ENCODE data around the gene ASCL3. TPM values are rescaled to one million over a fixed set of nuclear protein-coding genes. Genes with fewer than 3 reads are reported as not detected.
A peak's percentile ranks its signal among the peaks of the same experiment; 100 is the strongest.
"Not testable (repeated sequence)": the region's sequence is repeated elsewhere in the genome, so short reads cannot be mapped to it uniquely, and the experiment has no call there.

Gene ASCL3
- polyA plus RNA-seq, 2 donors = not detected

DNA sequence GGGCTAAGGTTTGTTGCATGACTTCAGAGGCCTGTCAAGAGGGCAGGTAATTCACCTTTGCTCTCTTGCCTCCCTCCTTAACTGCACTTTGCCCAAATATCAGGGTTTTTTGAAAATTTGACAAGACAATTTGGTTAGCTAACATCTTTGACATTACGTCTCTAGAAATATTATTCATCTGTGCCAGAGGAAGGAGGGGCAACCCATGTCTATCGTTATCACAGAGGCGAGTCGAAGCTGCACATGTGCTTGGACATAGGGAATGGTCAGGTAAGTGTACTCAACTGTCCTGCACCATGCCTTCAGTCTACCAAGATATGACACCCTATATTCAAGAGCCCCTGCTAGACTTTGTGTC is 28.2 kb downstream of the ASCL3 start:
- H3K4me3 ChIP-seq (ENCODE audit: low read depth in 1 of 2, low read length in 2 of 2) = no peak overlapping the region

DNA sequence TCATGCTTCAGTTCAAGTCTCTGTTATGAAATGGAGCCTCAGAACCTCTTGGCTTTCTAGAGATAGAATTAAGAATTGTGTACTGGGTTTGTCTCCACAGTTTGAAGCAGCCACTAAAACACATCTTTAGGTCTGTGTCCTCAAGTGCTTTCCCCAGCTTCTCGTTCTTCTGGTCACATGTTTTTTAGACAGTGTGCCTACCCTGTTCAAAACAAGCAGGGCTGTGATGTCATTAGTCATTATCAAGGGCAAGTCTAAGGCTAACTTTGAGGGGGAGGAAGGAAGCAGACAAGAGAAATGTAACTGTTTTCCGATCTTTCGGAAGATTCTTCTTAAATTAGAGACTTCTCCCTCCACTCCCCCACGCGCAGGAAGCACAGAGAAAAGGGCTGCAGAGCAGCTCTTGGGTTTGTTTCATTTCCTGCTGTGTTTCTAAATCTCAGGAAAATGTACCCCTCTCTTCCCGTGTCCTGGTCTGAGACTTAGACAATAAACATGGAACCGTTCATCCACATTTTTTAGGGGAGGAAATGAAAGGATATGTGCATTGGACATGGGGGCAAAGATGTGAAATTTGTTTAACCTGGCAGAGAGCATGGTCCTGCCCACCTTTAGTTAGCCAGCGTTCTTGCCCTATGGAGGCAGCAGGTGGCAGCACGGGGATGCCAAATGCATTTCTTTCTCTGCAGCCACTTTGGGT is 28.7 kb downstream of the ASCL3 start:
- no peak overlapping the region for H3K4me3 ChIP-seq (ENCODE audit: low read depth in 1 of 2, low read length in 2 of 2)
- peak overlapping the region in 1 of 2 donors; percentile 60 for H3K27ac ChIP-seq (ENCODE audit: low read depth in 2 of 2, low read length in 1 of 2)
- no peaks in the 10 kb centered on the region for H3K27me3 ChIP-seq (ENCODE audit: control insufficient read depth in 1 of 2, insufficient read depth in 2 of 2, low read length in 2 of 2)
- H3K4me1 ChIP-seq (ENCODE audit: control insufficient read depth in 2 of 2, insufficient read depth in 2 of 2, low read length in 1 of 2) = no peaks in the 10 kb centered on the region
- 18 to 19% methylated on average over 9 of the region's 9 CpGs for WGBS, 2 donors
- H3K9me3 ChIP-seq (ENCODE audit: control insufficient read depth in 2 of 2, insufficient read depth in 1 of 2, low read depth in 1 of 2, low read length in 1 of 2) = no peaks in the 10 kb centered on the region
- no peaks in the 10 kb centered on the region for H3K36me3 ChIP-seq (ENCODE audit: control insufficient read depth in 2 of 2, insufficient read depth in 2 of 2, low read length in 1 of 2)

More for the DNA sequence above, 28.2 kb downstream of the ASCL3 start:
- WGBS, 2 donors = 56 to 57% methylated on average over 4 of the region's 4 CpGs
- Histone ChIP-seq H3K4me1 (ENCODE audit: control insufficient read depth in 2 of 2, insufficient read depth in 2 of 2, low read length in 1 of 2) (no peaks in the 10 kb centered on the region), H3K27ac (ENCODE audit: low read depth in 2 of 2, low read length in 1 of 2) (no peak overlapping the region), H3K36me3 (ENCODE audit: control insufficient read depth in 2 of 2, insufficient read depth in 2 of 2, low read length in 1 of 2) (no peaks in the 10 kb centered on the region), H3K27me3 (ENCODE audit: control insufficient read depth in 1 of 2, insufficient read depth in 2 of 2, low read length in 2 of 2) (no peaks in the 10 kb centered on the region), H3K9me3 (ENCODE audit: control insufficient read depth in 2 of 2, insufficient read depth in 1 of 2, low read depth in 1 of 2, low read length in 1 of 2) (no peaks in the 10 kb centered on the region)

DNA sequence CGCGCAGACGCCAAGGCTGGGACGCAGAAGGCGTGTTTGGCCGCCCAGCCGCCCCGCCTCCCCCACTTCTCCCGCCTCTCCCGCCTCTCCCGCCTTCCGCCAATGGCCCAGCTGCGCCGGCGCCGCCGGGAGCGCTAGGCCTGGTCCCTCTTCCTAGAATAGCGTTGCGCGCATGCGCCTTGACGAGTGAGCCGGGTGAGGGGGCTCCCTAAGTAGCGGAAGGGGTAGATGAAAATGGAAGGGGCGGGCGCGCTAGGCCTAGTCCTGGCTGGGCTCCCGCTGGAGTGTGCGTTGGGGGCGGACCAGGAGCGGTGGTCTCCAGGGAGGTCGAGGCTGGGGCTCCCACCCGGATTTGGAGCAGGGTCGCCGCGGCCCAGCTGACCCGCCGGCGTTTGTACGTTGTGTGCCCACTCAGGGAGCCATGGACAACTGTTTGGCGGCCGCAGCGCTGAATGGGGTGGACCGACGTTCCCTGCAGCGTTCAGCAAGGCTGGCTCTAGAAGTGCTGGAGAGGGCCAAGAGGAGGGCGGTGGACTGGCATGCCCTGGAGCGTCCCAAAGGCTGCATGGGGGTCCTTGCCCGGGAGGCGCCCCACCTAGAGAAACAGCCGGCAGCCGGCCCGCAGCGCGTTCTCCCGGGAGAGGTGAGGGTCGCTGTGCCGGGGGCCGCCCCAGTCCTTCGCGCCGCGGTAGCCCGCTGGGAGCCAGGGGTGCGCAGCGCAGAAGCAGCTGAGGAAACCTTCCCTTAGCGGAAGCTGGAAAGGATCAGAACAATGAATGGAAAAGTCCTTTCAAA is 31.6 kb downstream of the ASCL3 start, which contains the start of gene AKIP1:
AKIP1 (plus strand) TSS at position 161 of the 795 bp plus-strand sequence; CDS start at position 422, 261 bp downstream.
- Histone ChIP-seq H3K4me1 (ENCODE audit: control insufficient read depth in 2 of 2, insufficient read depth in 2 of 2, low read length in 1 of 2) (no peaks in the 10 kb centered on the region), H3K4me3 (ENCODE audit: low read depth in 1 of 2, low read length in 2 of 2) (peak within 1 kb of the TSS; percentile 86 to 98), H3K36me3 (ENCODE audit: control insufficient read depth in 2 of 2, insufficient read depth in 2 of 2, low read length in 1 of 2) (no peaks in the 10 kb centered on the region), H3K27me3 (ENCODE audit: control insufficient read depth in 1 of 2, insufficient read depth in 2 of 2, low read length in 2 of 2) (no peaks in the 10 kb centered on the region), H3K9me3 (ENCODE audit: control insufficient read depth in 2 of 2, insufficient read depth in 1 of 2, low read depth in 1 of 2, low read length in 1 of 2) (no peaks in the 10 kb centered on the region), H3K27ac (ENCODE audit: low read depth in 2 of 2, low read length in 1 of 2) (peak within 1 kb of the TSS; percentile 90 to 93)
- 0% methylated on average over 65 to 68 of the region's 68 CpGs for WGBS, 2 donors

DNA sequence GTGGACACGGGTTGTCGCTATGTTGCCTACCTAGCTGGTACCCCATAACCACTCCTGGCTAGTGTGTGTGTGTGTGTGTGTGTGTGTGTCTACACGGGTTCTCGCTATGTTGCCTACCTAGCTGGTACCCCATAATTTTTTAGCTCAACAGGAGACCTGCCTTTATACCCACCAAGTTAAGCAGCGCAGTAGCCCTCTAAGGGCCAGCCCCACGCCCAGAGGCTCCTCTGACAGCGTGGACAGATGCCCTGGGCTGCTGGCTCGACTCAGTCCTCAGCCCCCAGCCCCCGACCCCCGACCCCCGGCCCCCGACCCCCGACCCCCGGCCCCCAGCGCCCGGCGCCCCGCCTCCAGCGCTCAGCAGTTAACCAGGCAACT is 32.2 kb downstream of the ASCL3 start:
- H3K27ac ChIP-seq (ENCODE audit: low read depth in 2 of 2, low read length in 1 of 2) = peak overlapping the region; percentile 71
- H3K4me3 ChIP-seq (ENCODE audit: low read depth in 1 of 2, low read length in 2 of 2) = peak overlapping the region; percentile 86 to 98
- no peaks in the 10 kb centered on the region for H3K36me3 ChIP-seq (ENCODE audit: control insufficient read depth in 2 of 2, insufficient read depth in 2 of 2, low read length in 1 of 2)
- WGBS, 2 donors = 0 to 4% methylated on average over 14 to 19 of the region's 19 CpGs
- H3K9me3 ChIP-seq (ENCODE audit: control insufficient read depth in 2 of 2, insufficient read depth in 1 of 2, low read depth in 1 of 2, low read length in 1 of 2) = no peaks in the 10 kb centered on the region
- H3K27me3 ChIP-seq (ENCODE audit: control insufficient read depth in 1 of 2, insufficient read depth in 2 of 2, low read length in 2 of 2) = no peaks in the 10 kb centered on the region
- no peaks in the 10 kb centered on the region for H3K4me1 ChIP-seq (ENCODE audit: control insufficient read depth in 2 of 2, insufficient read depth in 2 of 2, low read length in 1 of 2)

DNA sequence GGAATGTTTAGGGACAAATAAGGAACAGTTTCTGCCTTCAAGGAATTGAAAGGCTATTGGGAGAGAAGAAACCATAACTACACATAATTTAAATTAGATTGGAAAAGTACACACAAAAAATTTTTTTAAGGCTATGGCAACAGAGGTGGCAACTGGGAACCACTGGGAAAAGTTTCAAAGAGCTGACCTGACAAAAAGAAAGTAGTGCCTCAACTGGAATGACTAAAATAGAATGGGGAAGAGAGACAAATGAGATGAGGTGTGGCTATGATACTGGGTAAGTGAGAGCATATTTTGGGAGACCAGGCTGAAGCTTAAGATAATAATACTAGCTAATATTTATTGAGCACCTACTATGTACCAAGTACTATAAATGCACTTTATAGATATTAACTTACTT is 34.7 kb downstream of the ASCL3 start:
- H3K36me3 ChIP-seq (ENCODE audit: control insufficient read depth in 2 of 2, insufficient read depth in 2 of 2, low read length in 1 of 2) = no peaks in the 10 kb centered on the region
- H3K27me3 ChIP-seq (ENCODE audit: control insufficient read depth in 1 of 2, insufficient read depth in 2 of 2, low read length in 2 of 2) = no peaks in the 10 kb centered on the region
- H3K27ac ChIP-seq (ENCODE audit: low read depth in 2 of 2, low read length in 1 of 2) = no peak overlapping the region
- no peaks in the 10 kb centered on the region for H3K9me3 ChIP-seq (ENCODE audit: control insufficient read depth in 2 of 2, insufficient read depth in 1 of 2, low read depth in 1 of 2, low read length in 1 of 2)
- H3K4me1 ChIP-seq (ENCODE audit: control insufficient read depth in 2 of 2, insufficient read depth in 2 of 2, low read length in 1 of 2) = no peaks in the 10 kb centered on the region
- no peak overlapping the region for H3K4me3 ChIP-seq (ENCODE audit: low read depth in 1 of 2, low read length in 2 of 2)

DNA sequence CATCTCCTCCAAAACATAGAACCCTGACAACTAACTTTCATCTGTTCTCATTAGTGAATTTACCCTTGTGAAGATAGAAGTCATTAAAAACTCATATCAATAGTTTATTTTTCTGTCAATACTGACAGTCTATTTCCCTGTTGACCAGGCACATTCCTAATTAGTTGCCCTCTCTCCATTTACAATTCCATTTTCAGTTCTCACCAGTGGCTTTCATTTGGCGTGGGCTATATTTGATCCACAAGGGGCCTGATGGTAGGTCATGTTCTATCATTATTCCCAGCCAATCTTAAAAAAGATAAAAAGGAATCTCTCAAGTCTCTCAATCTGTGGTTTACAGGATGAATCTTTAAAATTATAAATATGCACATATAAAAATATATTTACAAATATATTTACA is 35.7 kb downstream of the ASCL3 start:
- no peaks in the 10 kb centered on the region for H3K9me3 ChIP-seq (ENCODE audit: control insufficient read depth in 2 of 2, insufficient read depth in 1 of 2, low read depth in 1 of 2, low read length in 1 of 2)
- no peak overlapping the region for H3K27ac ChIP-seq (ENCODE audit: low read depth in 2 of 2, low read length in 1 of 2)
- 80 to 91% methylated on average over 1 of the region's 1 CpG for WGBS, 2 donors
- no peaks in the 10 kb centered on the region for H3K27me3 ChIP-seq (ENCODE audit: control insufficient read depth in 1 of 2, insufficient read depth in 2 of 2, low read length in 2 of 2)
- H3K4me1 ChIP-seq (ENCODE audit: control insufficient read depth in 2 of 2, insufficient read depth in 2 of 2, low read length in 1 of 2) = no peaks in the 10 kb centered on the region
- no peak overlapping the region for H3K4me3 ChIP-seq (ENCODE audit: low read depth in 1 of 2, low read length in 2 of 2)
- H3K36me3 ChIP-seq (ENCODE audit: control insufficient read depth in 2 of 2, insufficient read depth in 2 of 2, low read length in 1 of 2) = no peaks in the 10 kb centered on the region

DNA sequence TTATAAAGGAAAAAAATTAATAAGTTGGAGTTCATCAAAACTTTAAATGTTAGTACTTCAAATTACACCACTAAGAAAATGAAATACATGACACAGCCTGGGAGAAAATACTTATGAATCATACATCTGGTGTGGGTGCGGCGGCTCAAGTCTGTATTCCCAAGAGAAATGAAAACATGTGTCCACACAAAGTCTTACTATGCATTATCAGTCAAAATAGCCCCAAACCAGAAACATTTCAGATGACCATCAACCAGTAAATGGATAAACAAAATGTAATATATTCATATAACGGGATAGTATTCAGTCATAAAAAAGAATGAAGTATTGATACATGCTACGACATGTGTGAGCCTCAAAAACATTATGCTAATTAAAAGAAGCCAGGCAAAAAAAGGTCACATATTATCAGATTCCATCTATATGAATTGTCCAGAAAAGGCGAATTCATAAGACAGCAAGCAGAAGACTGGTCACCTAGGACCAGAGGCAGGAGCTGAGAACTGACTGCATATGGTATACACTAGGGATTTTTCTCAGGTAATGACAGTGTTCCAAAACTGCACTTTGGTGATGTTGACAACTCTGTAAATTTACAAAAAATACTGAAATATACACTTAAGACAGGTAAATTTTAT is 37.2 kb downstream of the ASCL3 start:
- H3K4me1 ChIP-seq (ENCODE audit: control insufficient read depth in 2 of 2, insufficient read depth in 2 of 2, low read length in 1 of 2) = no peaks in the 10 kb centered on the region
- 58 to 62% methylated on average over 5 of the region's 5 CpGs for WGBS, 2 donors

DNA sequence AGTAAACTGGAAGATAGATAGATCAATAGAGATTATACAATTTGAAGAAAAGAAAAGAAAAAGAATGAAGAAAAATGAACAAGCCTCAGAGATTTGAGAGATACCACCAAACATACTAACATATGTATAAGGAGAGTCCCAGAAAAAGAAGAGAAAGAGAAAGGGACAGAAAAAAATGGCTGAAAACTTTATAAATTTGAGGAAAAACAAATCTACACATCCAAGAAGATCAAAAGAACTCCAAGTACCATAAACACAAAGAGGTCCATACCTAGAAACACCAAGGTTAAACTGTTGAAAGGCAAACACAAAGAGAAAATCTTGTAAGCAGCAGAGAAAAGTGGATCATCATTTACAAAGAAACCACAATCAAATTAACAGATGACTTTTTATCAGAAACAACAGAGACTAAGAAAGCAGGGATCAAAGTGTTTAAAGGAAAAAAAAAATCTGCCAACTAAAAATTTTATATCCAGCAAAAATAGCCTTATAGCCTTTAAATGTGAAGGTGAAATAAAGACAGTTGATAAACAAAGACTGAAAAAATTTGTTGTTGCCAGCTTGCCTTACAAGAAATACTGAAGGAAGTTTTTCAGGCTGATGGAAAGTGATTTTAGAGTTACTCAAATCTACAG is 43.6 kb downstream of the ASCL3 start:
- Histone ChIP-seq H3K27ac (ENCODE audit: low read depth in 2 of 2, low read length in 1 of 2) (no peak overlapping the region), H3K4me3 (ENCODE audit: low read depth in 1 of 2, low read length in 2 of 2) (no peak overlapping the region), H3K9me3 (ENCODE audit: control insufficient read depth in 2 of 2, insufficient read depth in 1 of 2, low read depth in 1 of 2, low read length in 1 of 2) (no peaks in the 10 kb centered on the region), H3K27me3 (ENCODE audit: control insufficient read depth in 1 of 2, insufficient read depth in 2 of 2, low read length in 2 of 2) (no peaks in the 10 kb centered on the region), H3K4me1 (ENCODE audit: control insufficient read depth in 2 of 2, insufficient read depth in 2 of 2, low read length in 1 of 2) (peaks cover 0 to 2% of the 10 kb centered on the region in 2 donors), H3K36me3 (ENCODE audit: control insufficient read depth in 2 of 2, insufficient read depth in 2 of 2, low read length in 1 of 2) (no peaks in the 10 kb centered on the region)

More for the DNA sequence above, 37.2 kb downstream of the ASCL3 start:
- H3K4me3 ChIP-seq (ENCODE audit: low read depth in 1 of 2, low read length in 2 of 2) = no peak overlapping the region
- peak overlapping the region in 1 of 2 donors; percentile 30 for H3K27ac ChIP-seq (ENCODE audit: low read depth in 2 of 2, low read length in 1 of 2)
- no peaks in the 10 kb centered on the region for H3K27me3 ChIP-seq (ENCODE audit: control insufficient read depth in 1 of 2, insufficient read depth in 2 of 2, low read length in 2 of 2)
- no peaks in the 10 kb centered on the region for H3K9me3 ChIP-seq (ENCODE audit: control insufficient read depth in 2 of 2, insufficient read depth in 1 of 2, low read depth in 1 of 2, low read length in 1 of 2)
- H3K36me3 ChIP-seq (ENCODE audit: control insufficient read depth in 2 of 2, insufficient read depth in 2 of 2, low read length in 1 of 2) = no peaks in the 10 kb centered on the region

DNA sequence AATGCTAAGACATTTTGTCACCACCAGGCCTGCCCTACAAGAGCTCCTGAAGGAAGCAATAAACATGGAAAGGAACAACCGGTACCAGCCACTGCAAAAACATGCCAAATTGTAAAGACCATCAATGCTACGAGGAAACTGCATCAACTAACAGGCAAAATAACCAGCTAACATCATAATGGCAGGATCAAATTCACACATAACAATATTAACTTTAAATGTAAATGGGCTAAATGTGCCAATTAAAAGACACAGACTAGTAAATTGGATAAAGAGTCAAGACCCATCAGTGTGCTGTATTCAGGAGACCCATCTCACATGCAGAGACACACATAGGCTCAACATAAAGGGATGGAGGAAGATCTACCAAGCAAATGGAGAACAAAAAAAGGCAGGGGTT is 51.6 kb downstream of the ASCL3 start:
- WGBS, 2 donors = 91 to 99% methylated on average over 2 of the region's 2 CpGs

More for the DNA sequence above, 51.6 kb downstream of the ASCL3 start:
- H3K4me3 ChIP-seq (ENCODE audit: low read depth in 1 of 2, low read length in 2 of 2); H3K27ac ChIP-seq (ENCODE audit: low read depth in 2 of 2, low read length in 1 of 2); H3K36me3 ChIP-seq (ENCODE audit: control insufficient read depth in 2 of 2, insufficient read depth in 2 of 2, low read length in 1 of 2); H3K4me1 ChIP-seq (ENCODE audit: control insufficient read depth in 2 of 2, insufficient read depth in 2 of 2, low read length in 1 of 2); H3K27me3 ChIP-seq (ENCODE audit: control insufficient read depth in 1 of 2, insufficient read depth in 2 of 2, low read length in 2 of 2); H3K9me3 ChIP-seq (ENCODE audit: control insufficient read depth in 2 of 2, insufficient read depth in 1 of 2, low read depth in 1 of 2, low read length in 1 of 2): not testable (repeated sequence)
